WTC11 (cell line): Measurements from ENCODE around the gene FOXA3. TPM values are rescaled to one million over a fixed set of nuclear protein-coding genes. Genes with fewer than 3 reads are reported as not detected.

Experiments
- ATAC-seq: fragments of 200-7000 bp; cut with Tn5 transposase; 2 replicates; pipeline ENCODE4 v1.10.0; 2021; ENCODE audit warnings: mild to moderate bottlenecking, moderate library complexity
- CTCF ChIA-PET: fragments of 300-600 bp; sonication (Branson Sonifier 250); formaldehyde crosslinking; loops from one replicate; lab custom pipeline; 2021; ENCODE audit warnings: antibody characterized with exemption; lab: Charles Lee
- POLR2A ChIA-PET: fragments of 350-600 bp; sonication (Branson Sonifier 250); formaldehyde crosslinking; loops from one replicate; lab custom pipeline; 2021; ENCODE audit warnings: antibody characterized with exemption; lab: Charles Lee
- DNase-seq: peaks from one replicate; pipeline ENCODE4 v3.0.0; 2021; ENCODE audit warnings: low spot score
- H3K27ac Mint-ChIP-seq: 2 replicates; pipeline ENCODE4 v1.8.0; 2021; ENCODE audit warnings: mixed read lengths
- H3K27me3 Mint-ChIP-seq: 2 replicates; pipeline ENCODE4 v1.8.0; 2021; ENCODE audit warnings: low read depth, mild to moderate bottlenecking, moderate library complexity, mixed read lengths
- H3K36me3 Mint-ChIP-seq: 2 replicates; pipeline ENCODE4 v1.8.0; 2021; ENCODE audit warnings: mixed read lengths
- H3K4me1 Mint-ChIP-seq: 2 replicates; pipeline ENCODE4 v1.8.0; 2022; ENCODE audit warnings: mixed read lengths
- H3K4me3 Mint-ChIP-seq: 2 replicates; pipeline ENCODE4 v1.8.0; 2021; ENCODE audit warnings: mild to moderate bottlenecking, moderate library complexity, mixed read lengths
- H3K9me3 Mint-ChIP-seq: 2 replicates; pipeline ENCODE4 v1.8.0; 2021; ENCODE audit warnings: mixed read lengths
- CREB1 ChIP-seq: sonication (generic); formaldehyde crosslinking; IDR thresholded peaks from 2 replicates; pipeline ENCODE4 v1.8.0; 2023; ENCODE audit warnings: mild to moderate bottlenecking, missing genetic modification reagents
- ELF4 ChIP-seq: sonication (generic); formaldehyde crosslinking; IDR thresholded peaks from 2 replicates; pipeline ENCODE4 v1.8.1; 2022; ENCODE audit warnings: low read depth, mild to moderate bottlenecking, moderate library complexity, missing genetic modification reagents
- ESRRA ChIP-seq: sonication (generic); formaldehyde crosslinking; IDR thresholded peaks from 2 replicates; pipeline ENCODE4 v1.8.1; 2022; ENCODE audit warnings: mild to moderate bottlenecking, missing genetic modification reagents, borderline replicate concordance
- ETV6 ChIP-seq: sonication (generic); formaldehyde crosslinking; IDR thresholded peaks from 2 replicates; pipeline ENCODE4 v1.8.1; 2022; ENCODE audit warnings: mild to moderate bottlenecking, missing genetic modification reagents
- GRHL2 ChIP-seq: fragments of 250-450 bp; sonication (Bioruptor Pico); IDR thresholded peaks from 2 replicates; pipeline ENCODE4 v1.8.0; 2022; ENCODE audit warnings: mild to moderate bottlenecking, moderate library complexity; ENCODE audit not compliant: insufficient replicate concordance, severe bottlenecking
- MXD4 ChIP-seq: fragments of 250-450 bp; sonication (Bioruptor Pico); IDR thresholded peaks from 2 replicates; pipeline ENCODE4 v1.8.0; 2021; ENCODE audit warnings: mild to moderate bottlenecking, moderate library complexity, borderline replicate concordance
- NR3C1 ChIP-seq: sonication (generic); formaldehyde crosslinking; conservative IDR thresholded peaks from 2 replicates; pipeline ENCODE4 v1.8.1; 2023; ENCODE audit warnings: low read depth, mild to moderate bottlenecking, missing genetic modification reagents
- PRRX2 ChIP-seq: fragments of 250-450 bp; sonication (Bioruptor Pico); IDR thresholded peaks from 2 replicates; pipeline ENCODE4 v1.8.0; 2021; ENCODE audit warnings: mild to moderate bottlenecking
- SOX15 ChIP-seq: fragments of 250-450 bp; sonication (Bioruptor Pico); IDR thresholded peaks from 2 replicates; pipeline ENCODE4 v1.9.0; 2021; ENCODE audit warnings: mild to moderate bottlenecking
- SP1 ChIP-seq: sonication (generic); formaldehyde crosslinking; conservative IDR thresholded peaks from 2 replicates; pipeline ENCODE4 v1.8.1; 2022; ENCODE audit warnings: missing genetic modification reagents
- TEAD1 ChIP-seq: sonication (generic); formaldehyde crosslinking; IDR thresholded peaks from 2 replicates; pipeline ENCODE4 v1.8.0; 2022; ENCODE audit warnings: mild to moderate bottlenecking, missing genetic modification reagents
- ZNF232 ChIP-seq: sonication (generic); formaldehyde crosslinking; IDR thresholded peaks from 2 replicates; pipeline ENCODE4 v1.8.0; 2022; ENCODE audit warnings: mild to moderate bottlenecking, missing genetic modification reagents
- ZNF317 ChIP-seq: sonication (generic); formaldehyde crosslinking; IDR thresholded peaks from 2 replicates; pipeline ENCODE4 v1.8.1; 2023; ENCODE audit warnings: low read depth, mild to moderate bottlenecking, moderate library complexity, missing genetic modification reagents, borderline replicate concordance
- total RNA-seq: library from RNA; stranded (reverse); gene quantifications from 3 replicates; pipeline ENCODE4 v1.2.3, GENCODE V29; 2021
- TF ChIP-seq, protein P1 (sequence below): fragments of 250-450 bp; sonication (Bioruptor Pico); IDR thresholded peaks from 2 replicates; pipeline ENCODE4 v2.1.2; 2022; ENCODE audit warnings: mild to moderate bottlenecking, moderate library complexity
- TF ChIP-seq, protein P2 (sequence below): sonication (generic); formaldehyde crosslinking; IDR thresholded peaks from 2 replicates; pipeline ENCODE4 v1.8.0; 2022; ENCODE audit warnings: mild to moderate bottlenecking, missing genetic modification reagents
- TF ChIP-seq, protein P3 (sequence below): sonication (generic); formaldehyde crosslinking; IDR thresholded peaks from 2 replicates; pipeline ENCODE4 v1.8.0; 2022; ENCODE audit warnings: mild to moderate bottlenecking, missing genetic modification reagents
- TF ChIP-seq, protein P4 (sequence below): sonication (generic); formaldehyde crosslinking; conservative IDR thresholded peaks from 2 replicates; pipeline ENCODE4 v1.8.1; 2023; ENCODE audit warnings: mild to moderate bottlenecking, low read depth, missing genetic modification reagents, moderate library complexity
- TF ChIP-seq, protein P5 (sequence below): sonication (generic); formaldehyde crosslinking; IDR thresholded peaks from 2 replicates; pipeline ENCODE4 v1.8.1; 2022; ENCODE audit warnings: low read depth, mild to moderate bottlenecking, moderate library complexity, missing genetic modification reagents, borderline replicate concordance
- TF ChIP-seq, protein P6 (sequence below): fragments of 250-450 bp; sonication (Bioruptor Pico); IDR thresholded peaks from 2 replicates; pipeline ENCODE4 v1.8.0; 2021; ENCODE audit warnings: mild to moderate bottlenecking
- TF ChIP-seq, protein P7 (sequence below): sonication (generic); formaldehyde crosslinking; IDR thresholded peaks from 2 replicates; pipeline ENCODE4 v1.8.1; 2023; ENCODE audit warnings: mild to moderate bottlenecking, missing genetic modification reagents
- TF ChIP-seq, protein P8 (sequence below): sonication (generic); formaldehyde crosslinking; IDR thresholded peaks from 2 replicates; pipeline ENCODE4 v1.8.1; 2023; ENCODE audit warnings: mild to moderate bottlenecking, missing genetic modification reagents, moderate library complexity

FOXA3 gene
- total RNA-seq, 1 experiment from 2014 or later, result 20.7 TPM

DNA sequence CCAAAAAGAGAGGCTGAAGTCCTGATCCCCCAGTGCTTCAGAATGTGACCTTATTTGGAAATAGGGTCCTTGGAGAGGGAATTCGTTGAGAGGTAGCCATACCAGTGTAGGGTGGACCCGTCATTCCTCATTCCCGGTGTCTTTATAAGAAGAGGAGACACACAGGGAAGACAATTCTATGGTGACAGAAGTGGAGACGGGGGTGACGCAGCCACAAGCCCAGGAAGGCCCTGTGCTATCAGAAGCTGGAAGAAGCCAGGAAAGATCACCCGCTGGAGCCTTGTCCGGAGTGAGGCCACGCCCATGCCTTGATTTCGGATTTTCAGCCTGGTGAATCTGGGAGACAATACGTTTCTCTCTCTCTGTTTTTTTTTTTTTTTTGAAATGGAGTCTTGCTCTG lies 40.9 kb downstream of the FOXA3 start (continued):
- TF ChIP-seq CREB1 (CRISPR knock-in tag) (no peak), TEAD1 (CRISPR knock-in tag) (no peak), GRHL2 (CRISPR knock-in tag) (no peak), SOX15 (CRISPR knock-in tag) (no peak), ZNF317 (no peak), NR3C1 (CRISPR knock-in tag) (no peak), ZNF232 (CRISPR knock-in tag) (no peak), ELF4 (CRISPR knock-in tag) (no peak)
- TF ChIP-seq, protein P1, sequence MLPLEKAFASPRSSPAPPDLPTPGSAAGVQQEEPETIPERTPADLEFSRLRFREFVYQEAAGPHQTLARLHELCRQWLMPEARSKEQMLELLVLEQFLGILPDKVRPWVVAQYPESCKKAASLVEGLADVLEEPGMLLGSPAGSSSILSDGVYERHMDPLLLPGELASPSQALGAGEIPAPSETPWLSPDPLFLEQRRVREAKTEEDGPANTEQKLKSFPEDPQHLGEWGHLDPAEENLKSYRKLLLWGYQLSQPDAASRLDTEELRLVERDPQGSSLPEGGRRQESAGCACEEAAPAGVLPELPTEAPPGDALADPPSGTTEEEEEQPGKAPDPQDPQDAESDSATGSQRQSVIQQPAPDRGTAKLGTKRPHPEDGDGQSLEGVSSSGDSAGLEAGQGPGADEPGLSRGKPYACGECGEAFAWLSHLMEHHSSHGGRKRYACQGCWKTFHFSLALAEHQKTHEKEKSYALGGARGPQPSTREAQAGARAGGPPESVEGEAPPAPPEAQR (CRISPR knock-in tag), result no peak
- TF ChIP-seq, protein P2, sequence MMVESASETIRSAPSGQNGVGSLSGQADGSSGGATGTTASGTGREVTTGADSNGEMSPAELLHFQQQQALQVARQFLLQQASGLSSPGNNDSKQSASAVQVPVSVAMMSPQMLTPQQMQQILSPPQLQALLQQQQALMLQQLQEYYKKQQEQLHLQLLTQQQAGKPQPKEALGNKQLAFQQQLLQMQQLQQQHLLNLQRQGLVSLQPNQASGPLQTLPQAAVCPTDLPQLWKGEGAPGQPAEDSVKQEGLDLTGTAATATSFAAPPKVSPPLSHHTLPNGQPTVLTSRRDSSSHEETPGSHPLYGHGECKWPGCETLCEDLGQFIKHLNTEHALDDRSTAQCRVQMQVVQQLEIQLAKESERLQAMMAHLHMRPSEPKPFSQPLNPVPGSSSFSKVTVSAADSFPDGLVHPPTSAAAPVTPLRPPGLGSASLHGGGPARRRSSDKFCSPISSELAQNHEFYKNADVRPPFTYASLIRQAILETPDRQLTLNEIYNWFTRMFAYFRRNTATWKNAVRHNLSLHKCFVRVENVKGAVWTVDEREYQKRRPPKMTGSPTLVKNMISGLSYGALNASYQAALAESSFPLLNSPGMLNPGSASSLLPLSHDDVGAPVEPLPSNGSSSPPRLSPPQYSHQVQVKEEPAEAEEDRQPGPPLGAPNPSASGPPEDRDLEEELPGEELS (CRISPR knock-in tag), result no peak
- TF ChIP-seq, all 79 proteins: peak for 0

DNA sequence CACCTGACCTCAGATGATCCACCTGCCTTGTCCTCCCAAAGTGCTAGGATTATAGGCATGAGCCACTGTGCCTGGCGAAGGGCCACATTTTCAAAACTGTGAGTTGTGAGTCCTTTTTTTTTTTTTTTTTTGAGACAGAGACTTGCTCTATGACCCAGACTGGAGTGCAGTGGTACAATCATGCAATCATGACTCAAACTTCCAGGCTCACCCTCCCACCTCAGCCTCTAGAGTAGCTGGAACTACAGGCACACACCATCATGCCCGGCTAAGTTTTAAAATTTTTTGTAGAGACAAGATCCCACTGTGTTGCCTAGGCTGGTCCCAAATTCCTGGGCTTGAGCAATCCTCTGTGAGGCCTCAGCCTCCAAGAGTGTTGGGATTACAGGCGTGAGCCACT lies 42.1 kb downstream of the FOXA3 start:
- TF ChIP-seq, protein P3, sequence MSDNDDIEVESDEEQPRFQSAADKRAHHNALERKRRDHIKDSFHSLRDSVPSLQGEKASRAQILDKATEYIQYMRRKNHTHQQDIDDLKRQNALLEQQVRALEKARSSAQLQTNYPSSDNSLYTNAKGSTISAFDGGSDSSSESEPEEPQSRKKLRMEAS, result no peak
- TF ChIP-seq ETV6 (CRISPR knock-in tag) (no peak), ESRRA (CRISPR knock-in tag) (no peak), MXD4 (CRISPR knock-in tag) (no peak), PRRX2 (CRISPR knock-in tag) (no peak), GRHL2 (CRISPR knock-in tag) (no peak), SP1 (no peak)
- TF ChIP-seq, protein P4, sequence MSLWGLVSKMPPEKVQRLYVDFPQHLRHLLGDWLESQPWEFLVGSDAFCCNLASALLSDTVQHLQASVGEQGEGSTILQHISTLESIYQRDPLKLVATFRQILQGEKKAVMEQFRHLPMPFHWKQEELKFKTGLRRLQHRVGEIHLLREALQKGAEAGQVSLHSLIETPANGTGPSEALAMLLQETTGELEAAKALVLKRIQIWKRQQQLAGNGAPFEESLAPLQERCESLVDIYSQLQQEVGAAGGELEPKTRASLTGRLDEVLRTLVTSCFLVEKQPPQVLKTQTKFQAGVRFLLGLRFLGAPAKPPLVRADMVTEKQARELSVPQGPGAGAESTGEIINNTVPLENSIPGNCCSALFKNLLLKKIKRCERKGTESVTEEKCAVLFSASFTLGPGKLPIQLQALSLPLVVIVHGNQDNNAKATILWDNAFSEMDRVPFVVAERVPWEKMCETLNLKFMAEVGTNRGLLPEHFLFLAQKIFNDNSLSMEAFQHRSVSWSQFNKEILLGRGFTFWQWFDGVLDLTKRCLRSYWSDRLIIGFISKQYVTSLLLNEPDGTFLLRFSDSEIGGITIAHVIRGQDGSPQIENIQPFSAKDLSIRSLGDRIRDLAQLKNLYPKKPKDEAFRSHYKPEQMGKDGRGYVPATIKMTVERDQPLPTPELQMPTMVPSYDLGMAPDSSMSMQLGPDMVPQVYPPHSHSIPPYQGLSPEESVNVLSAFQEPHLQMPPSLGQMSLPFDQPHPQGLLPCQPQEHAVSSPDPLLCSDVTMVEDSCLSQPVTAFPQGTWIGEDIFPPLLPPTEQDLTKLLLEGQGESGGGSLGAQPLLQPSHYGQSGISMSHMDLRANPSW (CRISPR knock-in tag), result no peak
- TF ChIP-seq, protein P5, sequence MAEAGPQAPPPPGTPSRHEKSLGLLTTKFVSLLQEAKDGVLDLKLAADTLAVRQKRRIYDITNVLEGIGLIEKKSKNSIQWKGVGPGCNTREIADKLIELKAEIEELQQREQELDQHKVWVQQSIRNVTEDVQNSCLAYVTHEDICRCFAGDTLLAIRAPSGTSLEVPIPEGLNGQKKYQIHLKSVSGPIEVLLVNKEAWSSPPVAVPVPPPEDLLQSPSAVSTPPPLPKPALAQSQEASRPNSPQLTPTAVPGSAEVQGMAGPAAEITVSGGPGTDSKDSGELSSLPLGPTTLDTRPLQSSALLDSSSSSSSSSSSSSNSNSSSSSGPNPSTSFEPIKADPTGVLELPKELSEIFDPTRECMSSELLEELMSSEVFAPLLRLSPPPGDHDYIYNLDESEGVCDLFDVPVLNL (CRISPR knock-in tag), result no peak
- TF ChIP-seq, protein P6, sequence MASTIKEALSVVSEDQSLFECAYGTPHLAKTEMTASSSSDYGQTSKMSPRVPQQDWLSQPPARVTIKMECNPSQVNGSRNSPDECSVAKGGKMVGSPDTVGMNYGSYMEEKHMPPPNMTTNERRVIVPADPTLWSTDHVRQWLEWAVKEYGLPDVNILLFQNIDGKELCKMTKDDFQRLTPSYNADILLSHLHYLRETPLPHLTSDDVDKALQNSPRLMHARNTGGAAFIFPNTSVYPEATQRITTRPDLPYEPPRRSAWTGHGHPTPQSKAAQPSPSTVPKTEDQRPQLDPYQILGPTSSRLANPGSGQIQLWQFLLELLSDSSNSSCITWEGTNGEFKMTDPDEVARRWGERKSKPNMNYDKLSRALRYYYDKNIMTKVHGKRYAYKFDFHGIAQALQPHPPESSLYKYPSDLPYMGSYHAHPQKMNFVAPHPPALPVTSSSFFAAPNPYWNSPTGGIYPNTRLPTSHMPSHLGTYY (CRISPR knock-in tag), result no peak
- TF ChIP-seq, protein P7, sequence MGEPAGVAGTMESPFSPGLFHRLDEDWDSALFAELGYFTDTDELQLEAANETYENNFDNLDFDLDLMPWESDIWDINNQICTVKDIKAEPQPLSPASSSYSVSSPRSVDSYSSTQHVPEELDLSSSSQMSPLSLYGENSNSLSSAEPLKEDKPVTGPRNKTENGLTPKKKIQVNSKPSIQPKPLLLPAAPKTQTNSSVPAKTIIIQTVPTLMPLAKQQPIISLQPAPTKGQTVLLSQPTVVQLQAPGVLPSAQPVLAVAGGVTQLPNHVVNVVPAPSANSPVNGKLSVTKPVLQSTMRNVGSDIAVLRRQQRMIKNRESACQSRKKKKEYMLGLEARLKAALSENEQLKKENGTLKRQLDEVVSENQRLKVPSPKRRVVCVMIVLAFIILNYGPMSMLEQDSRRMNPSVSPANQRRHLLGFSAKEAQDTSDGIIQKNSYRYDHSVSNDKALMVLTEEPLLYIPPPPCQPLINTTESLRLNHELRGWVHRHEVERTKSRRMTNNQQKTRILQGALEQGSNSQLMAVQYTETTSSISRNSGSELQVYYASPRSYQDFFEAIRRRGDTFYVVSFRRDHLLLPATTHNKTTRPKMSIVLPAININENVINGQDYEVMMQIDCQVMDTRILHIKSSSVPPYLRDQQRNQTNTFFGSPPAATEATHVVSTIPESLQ (CRISPR knock-in tag), result no peak
- TF ChIP-seq, protein P8, sequence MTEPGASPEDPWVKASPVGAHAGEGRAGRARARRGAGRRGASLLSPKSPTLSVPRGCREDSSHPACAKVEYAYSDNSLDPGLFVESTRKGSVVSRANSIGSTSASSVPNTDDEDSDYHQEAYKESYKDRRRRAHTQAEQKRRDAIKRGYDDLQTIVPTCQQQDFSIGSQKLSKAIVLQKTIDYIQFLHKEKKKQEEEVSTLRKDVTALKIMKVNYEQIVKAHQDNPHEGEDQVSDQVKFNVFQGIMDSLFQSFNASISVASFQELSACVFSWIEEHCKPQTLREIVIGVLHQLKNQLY (CRISPR knock-in tag), result no peak
- no peaks in the 10 kb centered on the region for H3K36me3 Mint-ChIP-seq
- H3K4me3 Mint-ChIP-seq, result no peak overlapping the region
- H3K27ac Mint-ChIP-seq, result no peak overlapping the region
- POLR2A ChIA-PET, result no interaction called here
- peaks cover 14% of the 10 kb centered on the region for H3K27me3 Mint-ChIP-seq
- no peaks in the 10 kb centered on the region for H3K9me3 Mint-ChIP-seq
- ATAC-seq (no peak), DNase-seq (no peak)
- H3K4me1 Mint-ChIP-seq, result peaks cover 6% of the 10 kb centered on the region; the same call in 1 of the 2 replicates
- CTCF ChIA-PET, result interaction anchor here (0.6 kb wide), 1 partner anchor 47 kb away, joined by 3 read pairs; no protein-coding TSS in a partner anchor
